Pulmonary artery endothelial cell (primary cell): Measurements from ENCODE around the gene STK32B. TPM values are rescaled to one million over a fixed set of nuclear protein-coding genes. Genes with fewer than 3 reads are reported as not detected.
"Not testable (repeated sequence)": the region's sequence is repeated elsewhere in the genome, so short reads cannot be mapped to it uniquely, and the experiment has no call there.

Source experiments
- DNase-seq: peaks from one replicate; pipeline ENCODE4 v3.0.0-alpha.2; 2011; ENCODE audit warnings: low read depth, low spot score
- total RNA-seq: library from RNA; depleted of rRNA; stranded (reverse); fragments of >200 nt; gene quantifications from 2 replicates; pipeline ENCODE4 v1.2.3, GENCODE V29; 2014

The STK32B gene
- total RNA-seq, 1 donor from 2014 or later, result 12.4 TPM

- no peak for DNase-seq
These were observed 381.9 kb downstream of the STK32B start for GRCh38 chr4:5433196-5433595.

GRCh38 chr4:5435201-5435600, 383.9 kb downstream of the STK32B start:
- no peak for DNase-seq

GRCh38 chr4:5435823-5436222, 384.5 kb downstream of the STK32B start:
- DNase-seq, result no peak

GRCh38 chr4:5443976-5444802, 392.9 kb downstream of the STK32B start:
- not testable (repeated sequence) for DNase-seq

- no peak for DNase-seq
These were observed 393.7 kb downstream of the STK32B start for GRCh38 chr4:5444918-5445517.

GRCh38 chr4:5446595-5447226, 395.4 kb downstream of the STK32B start:
- no peak for DNase-seq

- DNase-seq, result no peak
These were observed 396.5 kb downstream of the STK32B start for GRCh38 chr4:5447755-5448154.

GRCh38 chr4:5448221-5448620, 396.9 kb downstream of the STK32B start:
- no peak for DNase-seq

- DNase-seq, result no peak
These were observed 400.0 kb downstream of the STK32B start for GRCh38 chr4:5451243-5451642.

- no peak for DNase-seq
These were observed 400.9 kb downstream of the STK32B start for GRCh38 chr4:5452156-5452555.

- DNase-seq, result no peak
These were observed 403.8 kb downstream of the STK32B start for GRCh38 chr4:5455003-5455585.

GRCh38 chr4:5456296-5456845, 405.1 kb downstream of the STK32B start:
- DNase-seq, result no peak

- no peak for DNase-seq
These were observed 407.4 kb downstream of the STK32B start for GRCh38 chr4:5458676-5459075.

- DNase-seq, result no peak
These were observed 408.0 kb downstream of the STK32B start for GRCh38 chr4:5459236-5459635.

- DNase-seq, result no peak
These were observed 409.0 kb downstream of the STK32B start for GRCh38 chr4:5460106-5460801.

- no peak for DNase-seq
These were observed 410.2 kb downstream of the STK32B start for GRCh38 chr4:5461477-5461876.

GRCh38 chr4:5462254-5462835, 411.1 kb downstream of the STK32B start:
- no peak for DNase-seq

GRCh38 chr4:5462896-5463295, 411.6 kb downstream of the STK32B start:
- DNase-seq, result no peak

- no peak for DNase-seq
These were observed 412.1 kb downstream of the STK32B start for GRCh38 chr4:5463361-5463760.

GRCh38 chr4:5463936-5464650, 412.8 kb downstream of the STK32B start:
- no peak for DNase-seq
